Germinal center (tissue), 1 donor: ENCODE data around the gene CHD2.
"Not testable (repeated sequence)": the region's sequence is repeated elsewhere in the genome, so short reads cannot be mapped to it uniquely, and the experiment has no call there.

Source experiments
- DNase-seq: peaks from one replicate; pipeline ENCODE4 v3.0.0; 2012; ENCODE audit warnings: mixed read lengths, low spot score

CHD2 gene

GRCh38 chr15:93020976-93021772, 121.0 kb downstream of the CHD2 start:
- no peak for DNase-seq

GRCh38 chr15:93024293-93024692, 124.2 kb downstream of the CHD2 start:
- no peak for DNase-seq

GRCh38 chr15:93024716-93025624, 124.8 kb downstream of the CHD2 start:
- no peak for DNase-seq

- DNase-seq, result no peak
Observed at GRCh38 chr15:93025625-93025982, 125.5 kb downstream of the CHD2 start.

- no peak for DNase-seq
Observed at GRCh38 chr15:93026380-93026817, 126.3 kb downstream of the CHD2 start.

GRCh38 chr15:93027413-93027812, 127.3 kb downstream of the CHD2 start:
- no peak for DNase-seq

GRCh38 chr15:93028111-93028631, 128.0 kb downstream of the CHD2 start:
- DNase-seq, result no peak

- DNase-seq, result no peak
Observed at GRCh38 chr15:93028632-93029213, 128.6 kb downstream of the CHD2 start.

- no peak for DNase-seq
Observed at GRCh38 chr15:93029214-93029835, 129.2 kb downstream of the CHD2 start.

GRCh38 chr15:93029836-93030429, 129.8 kb downstream of the CHD2 start:
- DNase-seq, result no peak

GRCh38 chr15:93030430-93031102, 130.4 kb downstream of the CHD2 start:
- peak; percentile 77 for DNase-seq

- DNase-seq, result no peak
Observed at GRCh38 chr15:93031103-93031464, 131.0 kb downstream of the CHD2 start.

GRCh38 chr15:93031557-93032384, 131.6 kb downstream of the CHD2 start:
- DNase-seq, result not testable (repeated sequence)

GRCh38 chr15:93032515-93033206, 132.5 kb downstream of the CHD2 start:
- DNase-seq, result not testable (repeated sequence)

- DNase-seq, result no peak
Observed at GRCh38 chr15:93033434-93034045, 133.4 kb downstream of the CHD2 start.

GRCh38 chr15:93034512-93034911, 134.4 kb downstream of the CHD2 start:
- DNase-seq, result no peak

GRCh38 chr15:93035092-93035915, 135.2 kb downstream of the CHD2 start:
- DNase-seq, result no peak
